Liver (tissue), 3 donors: ENCODE measurements around the gene CTNNBL1.

ENCODE experiments used
- EGR1 ChIP-seq, 2 donors: IDR thresholded peaks; 2 replicates each; pipeline ENCODE4 v1.6.1; 2016 to 2018; ENCODE audit warnings: antibody characterized with exemption in 2 of 2, low read depth in 2 of 2
- HNF4A ChIP-seq, 2 donors: conservative IDR thresholded peaks; 2 replicates each; pipeline ENCODE4 v1.6.1; 2016; ENCODE audit warnings: antibody characterized with exemption in 2 of 2, mild to moderate bottlenecking in 2 of 2
- JUND ChIP-seq, 2 donors: IDR thresholded peaks; 2 replicates each; pipeline ENCODE4 v1.6.1; 2016; ENCODE audit warnings: antibody characterized with exemption in 2 of 2
- RAD21 ChIP-seq, 2 donors: IDR thresholded peaks; 2 replicates each; pipeline ENCODE4 v1.6.1; 2016; ENCODE audit warnings: antibody characterized with exemption in 2 of 2, mild to moderate bottlenecking in 2 of 2
- SP1 ChIP-seq: IDR thresholded peaks from 2 replicates; pipeline ENCODE4 v1.6.1; 2018; ENCODE audit warnings: antibody characterized with exemption, mild to moderate bottlenecking
- TAF1 ChIP-seq: conservative IDR thresholded peaks from 2 replicates; pipeline ENCODE4 v1.6.1; 2016; ENCODE audit warnings: antibody characterized with exemption, mild to moderate bottlenecking
- YY1 ChIP-seq: IDR thresholded peaks from 2 replicates; pipeline ENCODE4 v1.6.1; 2016; ENCODE audit warnings: antibody characterized with exemption, mild to moderate bottlenecking
- TF ChIP-seq, protein P1 (sequence below): fragments of 150-350 bp; IDR thresholded peaks from 2 replicates; pipeline ENCODE4 v1.5.1; 2017; ENCODE audit warnings: improper control_type of control experiment, low read depth, low read length; ENCODE audit not compliant: missing input control
- TF ChIP-seq, protein P2 (sequence below): IDR thresholded peaks from 2 replicates; pipeline ENCODE4 v1.6.1; 2016; ENCODE audit warnings: antibody characterized with exemption
- TF ChIP-seq, protein P3 (sequence below): IDR thresholded peaks from 2 replicates; pipeline ENCODE4 v1.6.1; 2016; ENCODE audit warnings: antibody characterized with exemption
- TF ChIP-seq, protein P4 (sequence below): IDR thresholded peaks from 2 replicates; pipeline ENCODE4 v1.6.1; 2016; ENCODE audit warnings: antibody characterized with exemption, mild to moderate bottlenecking
- donor health status: healthy.
- donor health status: healthy.

DNA sequence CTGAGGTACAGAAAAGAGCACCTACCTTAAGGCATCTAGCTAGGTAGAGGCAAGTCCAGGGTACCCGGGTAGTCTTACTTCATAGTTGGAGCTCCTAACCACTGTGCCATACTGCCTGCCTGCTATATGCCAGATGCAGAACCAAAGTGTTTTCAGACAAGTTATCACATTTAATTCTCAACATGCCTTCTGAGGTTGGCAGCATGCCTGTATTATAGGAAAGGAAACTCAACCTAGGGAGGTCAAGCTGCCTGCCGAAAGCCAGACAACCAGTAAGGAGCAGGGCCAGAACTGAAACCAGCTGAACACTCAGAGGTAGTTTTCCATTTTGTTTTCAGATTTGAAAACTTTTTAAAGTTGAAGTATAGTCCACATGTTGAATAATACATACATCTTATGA lies 5.4 kb downstream of the CTNNBL1 start:
- TF ChIP-seq, protein P1, sequence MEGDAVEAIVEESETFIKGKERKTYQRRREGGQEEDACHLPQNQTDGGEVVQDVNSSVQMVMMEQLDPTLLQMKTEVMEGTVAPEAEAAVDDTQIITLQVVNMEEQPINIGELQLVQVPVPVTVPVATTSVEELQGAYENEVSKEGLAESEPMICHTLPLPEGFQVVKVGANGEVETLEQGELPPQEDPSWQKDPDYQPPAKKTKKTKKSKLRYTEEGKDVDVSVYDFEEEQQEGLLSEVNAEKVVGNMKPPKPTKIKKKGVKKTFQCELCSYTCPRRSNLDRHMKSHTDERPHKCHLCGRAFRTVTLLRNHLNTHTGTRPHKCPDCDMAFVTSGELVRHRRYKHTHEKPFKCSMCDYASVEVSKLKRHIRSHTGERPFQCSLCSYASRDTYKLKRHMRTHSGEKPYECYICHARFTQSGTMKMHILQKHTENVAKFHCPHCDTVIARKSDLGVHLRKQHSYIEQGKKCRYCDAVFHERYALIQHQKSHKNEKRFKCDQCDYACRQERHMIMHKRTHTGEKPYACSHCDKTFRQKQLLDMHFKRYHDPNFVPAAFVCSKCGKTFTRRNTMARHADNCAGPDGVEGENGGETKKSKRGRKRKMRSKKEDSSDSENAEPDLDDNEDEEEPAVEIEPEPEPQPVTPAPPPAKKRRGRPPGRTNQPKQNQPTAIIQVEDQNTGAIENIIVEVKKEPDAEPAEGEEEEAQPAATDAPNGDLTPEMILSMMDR, result no peak
- TF ChIP-seq, protein P2, sequence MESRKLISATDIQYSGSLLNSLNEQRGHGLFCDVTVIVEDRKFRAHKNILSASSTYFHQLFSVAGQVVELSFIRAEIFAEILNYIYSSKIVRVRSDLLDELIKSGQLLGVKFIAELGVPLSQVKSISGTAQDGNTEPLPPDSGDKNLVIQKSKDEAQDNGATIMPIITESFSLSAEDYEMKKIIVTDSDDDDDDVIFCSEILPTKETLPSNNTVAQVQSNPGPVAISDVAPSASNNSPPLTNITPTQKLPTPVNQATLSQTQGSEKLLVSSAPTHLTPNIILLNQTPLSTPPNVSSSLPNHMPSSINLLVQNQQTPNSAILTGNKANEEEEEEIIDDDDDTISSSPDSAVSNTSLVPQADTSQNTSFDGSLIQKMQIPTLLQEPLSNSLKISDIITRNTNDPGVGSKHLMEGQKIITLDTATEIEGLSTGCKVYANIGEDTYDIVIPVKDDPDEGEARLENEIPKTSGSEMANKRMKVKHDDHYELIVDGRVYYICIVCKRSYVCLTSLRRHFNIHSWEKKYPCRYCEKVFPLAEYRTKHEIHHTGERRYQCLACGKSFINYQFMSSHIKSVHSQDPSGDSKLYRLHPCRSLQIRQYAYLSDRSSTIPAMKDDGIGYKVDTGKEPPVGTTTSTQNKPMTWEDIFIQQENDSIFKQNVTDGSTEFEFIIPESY, result no peak
- TF ChIP-seq TAF1 (no peak), SP1 (no peak), HNF4A (conservative IDR thresholded peaks at IDR 0.05) (no peak), RAD21 (IDR thresholded peaks at IDR 0.05) (no peak), YY1 (no peak), EGR1 (IDR thresholded peaks at IDR 0.05; ENCODE audit: low read depth in 2 of 2) (no peak), JUND (IDR thresholded peaks at IDR 0.05) (no peak)
- TF ChIP-seq, protein P3, sequence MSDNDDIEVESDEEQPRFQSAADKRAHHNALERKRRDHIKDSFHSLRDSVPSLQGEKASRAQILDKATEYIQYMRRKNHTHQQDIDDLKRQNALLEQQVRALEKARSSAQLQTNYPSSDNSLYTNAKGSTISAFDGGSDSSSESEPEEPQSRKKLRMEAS, result no peak
- TF ChIP-seq, protein P4, sequence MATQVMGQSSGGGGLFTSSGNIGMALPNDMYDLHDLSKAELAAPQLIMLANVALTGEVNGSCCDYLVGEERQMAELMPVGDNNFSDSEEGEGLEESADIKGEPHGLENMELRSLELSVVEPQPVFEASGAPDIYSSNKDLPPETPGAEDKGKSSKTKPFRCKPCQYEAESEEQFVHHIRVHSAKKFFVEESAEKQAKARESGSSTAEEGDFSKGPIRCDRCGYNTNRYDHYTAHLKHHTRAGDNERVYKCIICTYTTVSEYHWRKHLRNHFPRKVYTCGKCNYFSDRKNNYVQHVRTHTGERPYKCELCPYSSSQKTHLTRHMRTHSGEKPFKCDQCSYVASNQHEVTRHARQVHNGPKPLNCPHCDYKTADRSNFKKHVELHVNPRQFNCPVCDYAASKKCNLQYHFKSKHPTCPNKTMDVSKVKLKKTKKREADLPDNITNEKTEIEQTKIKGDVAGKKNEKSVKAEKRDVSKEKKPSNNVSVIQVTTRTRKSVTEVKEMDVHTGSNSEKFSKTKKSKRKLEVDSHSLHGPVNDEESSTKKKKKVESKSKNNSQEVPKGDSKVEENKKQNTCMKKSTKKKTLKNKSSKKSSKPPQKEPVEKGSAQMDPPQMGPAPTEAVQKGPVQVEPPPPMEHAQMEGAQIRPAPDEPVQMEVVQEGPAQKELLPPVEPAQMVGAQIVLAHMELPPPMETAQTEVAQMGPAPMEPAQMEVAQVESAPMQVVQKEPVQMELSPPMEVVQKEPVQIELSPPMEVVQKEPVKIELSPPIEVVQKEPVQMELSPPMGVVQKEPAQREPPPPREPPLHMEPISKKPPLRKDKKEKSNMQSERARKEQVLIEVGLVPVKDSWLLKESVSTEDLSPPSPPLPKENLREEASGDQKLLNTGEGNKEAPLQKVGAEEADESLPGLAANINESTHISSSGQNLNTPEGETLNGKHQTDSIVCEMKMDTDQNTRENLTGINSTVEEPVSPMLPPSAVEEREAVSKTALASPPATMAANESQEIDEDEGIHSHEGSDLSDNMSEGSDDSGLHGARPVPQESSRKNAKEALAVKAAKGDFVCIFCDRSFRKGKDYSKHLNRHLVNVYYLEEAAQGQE, result no peak
